ENCODE measurements around the gene CLMN.

CLMN gene

DNA sequence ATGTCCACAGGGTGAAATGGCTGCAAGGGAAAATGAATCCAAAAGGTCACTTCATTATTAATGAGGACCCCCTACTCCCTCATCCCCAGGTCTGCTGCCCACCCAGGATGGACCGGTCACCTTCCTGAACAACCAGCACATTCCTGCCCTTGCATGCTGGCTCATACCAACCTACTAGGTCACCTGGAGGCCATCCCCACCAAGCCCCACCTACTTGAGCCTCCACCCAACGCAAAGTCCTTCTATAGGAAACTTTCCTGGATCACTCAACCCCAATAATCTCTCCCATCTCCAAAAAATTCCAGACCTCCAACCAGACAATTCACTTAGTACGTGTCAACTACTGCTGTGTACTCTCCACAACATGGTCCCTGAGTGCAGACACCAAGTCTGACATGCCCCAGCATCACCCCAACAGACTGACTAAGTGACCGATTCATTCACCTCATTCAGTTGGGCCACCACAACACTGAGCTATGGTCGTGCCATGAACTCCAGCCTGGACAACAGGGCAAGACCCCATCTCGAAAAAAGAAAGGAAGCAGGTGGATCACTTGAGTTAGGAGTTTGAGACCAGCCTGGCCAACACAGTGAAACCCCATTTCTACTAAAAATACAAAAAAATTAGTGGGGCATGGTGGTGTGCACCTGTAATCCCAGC is 18.1 kb downstream of the CLMN start:
- DNase-seq (ENCODE audit: low read depth), result no peak

DNA sequence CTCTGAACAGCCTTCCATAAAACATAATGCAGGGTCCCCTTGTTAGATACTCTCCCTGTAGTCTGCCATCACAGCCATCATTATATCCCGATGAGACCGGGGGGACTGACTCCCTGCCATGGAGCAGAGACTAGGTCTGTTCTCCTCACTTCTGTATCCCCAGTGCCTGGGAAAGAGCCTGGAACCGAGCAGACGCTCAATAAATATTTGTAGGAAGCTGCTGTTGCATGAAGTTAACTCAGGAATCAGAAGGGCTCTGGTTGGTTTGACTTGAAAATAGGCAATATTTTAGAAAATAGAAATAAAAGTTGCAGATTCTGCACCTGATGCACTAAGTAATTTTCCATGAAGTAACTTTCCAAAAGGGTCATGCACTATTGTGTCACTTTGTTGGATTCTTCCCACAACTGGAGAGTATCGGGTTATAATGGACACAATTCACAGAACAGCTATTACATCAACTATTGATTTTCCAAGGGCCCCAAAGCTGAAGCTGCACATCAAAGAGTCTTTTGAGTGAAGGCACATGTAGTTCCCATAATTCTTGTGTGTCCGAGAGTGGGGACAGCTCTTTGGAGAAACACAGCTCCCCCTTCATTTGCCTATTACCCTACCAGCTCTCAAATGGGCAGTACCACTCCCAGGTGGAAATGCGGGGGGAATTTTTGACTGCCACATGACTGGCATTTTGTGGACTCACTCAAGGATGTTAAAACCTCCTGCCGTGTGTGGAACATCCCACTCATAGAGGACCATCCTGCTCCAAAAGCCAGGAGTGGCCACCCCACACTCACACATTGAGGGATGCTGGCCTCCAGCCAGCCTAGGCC is 18.8 kb downstream of the CLMN start:
- DNase-seq (ENCODE audit: low read depth), result no peak

GRCh38 chr14:95300002-95300696 is 19.6 kb downstream of the CLMN start:
- DNase-seq (ENCODE audit: low read depth), result no peak

- DNase-seq (ENCODE audit: low read depth), result no peak
These were observed 20.4 kb downstream of the CLMN start for GRCh38 chr14:95299271-95299670.

DNA sequence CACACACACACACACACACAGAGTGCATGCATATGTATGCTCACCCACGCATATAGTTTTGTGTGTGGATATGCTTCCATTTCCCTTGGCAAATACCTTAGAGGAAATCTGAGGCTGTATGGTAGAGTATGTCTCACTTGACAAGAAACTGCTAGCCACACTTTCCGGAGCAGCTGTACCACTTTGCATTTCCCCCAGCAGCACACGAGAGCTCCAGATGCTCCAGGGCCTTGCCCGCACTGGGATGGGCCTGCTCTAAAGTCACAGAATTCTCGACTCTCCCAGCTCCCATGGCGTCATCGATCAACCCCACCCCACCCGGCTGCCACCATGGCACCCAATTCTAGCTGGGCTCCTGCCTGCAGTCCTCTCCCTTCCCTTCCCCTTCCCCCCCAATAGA is 21.9 kb downstream of the CLMN start:
- no peak for DNase-seq (ENCODE audit: low read depth)

DNA sequence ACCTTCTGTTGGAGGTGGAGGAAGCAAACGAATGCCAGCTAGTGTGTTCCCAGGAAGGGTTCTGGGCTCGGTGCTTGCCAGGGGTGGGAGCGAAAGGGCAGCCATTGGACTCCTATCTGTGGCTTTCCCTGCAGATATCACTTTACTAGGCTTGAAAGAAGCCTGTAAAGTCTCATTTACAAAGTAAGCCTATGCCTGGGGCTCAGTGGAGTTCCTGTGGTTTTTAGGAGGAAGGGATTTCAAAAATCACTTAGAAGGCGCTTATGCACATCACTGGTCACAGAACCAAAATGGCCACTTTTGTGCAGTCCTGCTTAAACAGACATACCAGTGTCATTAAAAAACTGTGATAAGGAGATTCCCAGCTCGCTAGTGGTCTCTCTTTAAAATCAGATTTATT is 22.7 kb downstream of the CLMN start:
- DNase-seq (ENCODE audit: low read depth), result no peak

DNA sequence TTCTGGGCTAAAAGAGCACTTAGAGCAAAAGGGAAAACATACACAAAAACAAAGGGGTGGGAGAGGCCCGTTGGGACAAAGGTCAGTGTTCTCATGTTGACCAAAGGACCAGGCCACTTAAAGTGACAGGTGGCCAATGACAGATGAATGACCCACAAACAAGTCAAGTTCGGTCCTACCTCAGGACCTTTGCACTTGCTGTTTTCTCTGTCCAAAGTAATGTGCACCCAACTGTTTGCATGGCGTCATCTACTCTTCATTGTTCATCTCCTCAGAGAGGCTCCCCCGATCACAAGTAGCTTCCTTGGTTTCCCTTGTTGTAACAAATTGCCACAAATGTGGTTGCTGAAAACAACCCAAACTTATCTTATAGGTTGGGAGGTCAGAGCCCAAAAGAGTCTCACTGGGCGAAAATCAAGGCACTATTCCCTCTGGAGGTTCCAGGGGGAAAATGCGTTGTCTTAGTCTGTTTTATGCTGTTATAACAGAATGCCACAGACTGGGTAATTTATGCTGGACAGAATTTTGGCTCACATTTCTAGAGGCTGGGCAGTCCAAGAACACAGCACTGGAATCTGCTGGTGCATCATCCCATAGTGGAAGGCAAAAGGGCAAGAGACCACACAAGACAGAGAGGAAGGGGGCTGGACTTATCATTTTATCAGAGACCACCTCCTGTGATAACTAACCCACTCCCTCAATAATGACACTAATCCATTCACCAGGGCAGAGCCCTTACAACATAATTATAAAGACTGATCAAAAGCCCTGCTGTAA is 23.9 kb downstream of the CLMN start:
- DNase-seq (ENCODE audit: low read depth), result no peak

- DNase-seq (ENCODE audit: low read depth), result no peak
These were observed 24.7 kb downstream of the CLMN start for GRCh38 chr14:95294834-95295599.

- DNase-seq (ENCODE audit: low read depth), result no peak
These were observed 25.4 kb downstream of the CLMN start for GRCh38 chr14:95294320-95294719.

- DNase-seq (ENCODE audit: low read depth), result no peak
These were observed 26.3 kb downstream of the CLMN start for GRCh38 chr14:95293449-95293848.

DNA sequence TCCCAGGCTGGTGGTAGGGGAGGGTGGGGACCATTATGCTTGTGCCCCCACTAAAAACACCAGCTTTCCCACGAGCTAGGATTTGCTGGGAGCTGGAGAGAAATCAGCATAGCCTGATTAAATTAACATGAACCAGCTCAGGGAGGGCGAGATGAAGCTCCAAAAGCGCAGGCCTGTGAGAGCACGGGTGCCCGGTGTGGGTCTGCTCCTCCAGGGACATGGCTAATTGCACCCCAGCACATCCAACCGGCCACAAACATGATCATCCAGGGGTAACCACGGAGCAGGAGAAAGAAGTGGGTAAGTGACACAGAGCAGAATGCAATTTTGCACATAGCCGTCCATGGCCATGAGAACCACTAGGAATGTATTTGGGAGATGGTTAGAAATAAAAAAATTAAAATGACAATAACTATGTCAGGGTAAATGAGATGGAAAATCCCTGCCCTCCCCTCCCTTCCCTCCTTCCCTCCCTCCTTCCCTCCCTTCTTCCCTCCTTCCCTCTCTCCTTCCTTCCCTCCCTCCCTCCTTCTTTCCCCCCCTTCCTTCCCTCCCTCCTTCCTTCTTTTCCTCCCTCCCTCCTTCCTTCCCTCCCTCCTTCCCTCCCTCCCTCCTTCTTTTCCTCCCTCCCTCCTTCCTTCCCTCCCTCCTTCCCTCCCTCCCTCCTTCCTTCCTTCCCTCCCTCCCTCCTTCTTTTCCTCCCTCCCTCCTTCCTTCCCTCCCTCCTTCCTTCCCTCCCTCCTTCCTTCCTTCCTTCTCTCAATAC is 26.9 kb downstream of the CLMN start:
- no peak for DNase-seq (ENCODE audit: low read depth)

- DNase-seq (ENCODE audit: low read depth), result no peak
These were observed 27.7 kb downstream of the CLMN start for GRCh38 chr14:95291859-95292542.

DNA sequence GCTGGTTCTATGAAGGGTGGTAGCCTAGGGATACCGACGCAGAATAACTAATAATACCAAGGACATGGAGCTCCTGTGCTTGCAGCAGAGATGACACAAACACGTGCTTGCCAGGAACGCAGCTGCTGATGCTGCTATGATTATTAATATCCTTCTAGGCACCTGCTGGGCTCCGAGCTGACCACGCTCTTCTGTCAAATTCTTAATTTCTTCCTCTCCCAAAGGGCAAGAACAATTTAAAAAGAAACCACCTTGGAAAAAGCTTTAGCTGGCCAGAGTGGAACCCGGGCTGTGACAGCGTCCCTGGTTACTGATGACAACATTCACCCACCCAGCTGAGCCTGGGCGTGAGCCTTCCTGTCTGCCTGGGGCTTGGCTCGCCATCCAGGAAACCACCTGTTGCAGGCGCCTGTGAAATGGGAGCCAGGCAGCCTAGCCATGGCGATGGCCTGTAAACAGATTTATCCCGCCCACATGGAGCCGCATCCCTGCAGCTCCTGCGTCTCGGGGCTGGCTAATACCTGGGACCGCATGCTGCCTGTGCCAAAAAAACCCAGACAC is 28.8 kb downstream of the CLMN start:
- no peak for DNase-seq (ENCODE audit: low read depth)

- DNase-seq (ENCODE audit: low read depth), result no peak
These were observed 29.7 kb downstream of the CLMN start for GRCh38 chr14:95290021-95290420.

- DNase-seq (ENCODE audit: low read depth), result no peak
These were observed 30.2 kb downstream of the CLMN start for GRCh38 chr14:95289323-95290010.

GRCh38 chr14:95288672-95289322 is 30.9 kb downstream of the CLMN start:
- DNase-seq (ENCODE audit: low read depth), result no peak

GRCh38 chr14:95287176-95287754 is 32.4 kb downstream of the CLMN start:
- DNase-seq (ENCODE audit: low read depth), result no peak

DNA sequence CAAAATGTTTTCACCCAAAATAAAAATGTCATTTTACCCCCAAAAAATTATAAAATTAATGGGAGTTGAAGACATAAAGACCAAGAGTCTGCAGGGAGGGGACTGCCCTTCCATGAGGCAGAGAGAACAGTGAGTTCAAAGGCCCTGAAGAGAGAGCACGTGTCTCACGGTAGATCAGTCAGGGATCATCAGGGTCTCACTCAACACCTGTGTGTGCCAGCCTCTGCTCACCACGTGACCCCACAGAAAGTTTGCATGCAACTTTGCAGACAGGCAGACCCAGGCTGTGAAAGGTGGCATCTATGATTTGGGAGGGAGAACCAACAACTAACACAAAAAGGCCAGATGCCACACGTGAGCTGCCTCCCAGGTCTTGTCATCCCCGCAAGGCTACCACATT is 33.1 kb downstream of the CLMN start:
- no peak for DNase-seq (ENCODE audit: low read depth)
